B cell (primary cell): ENCODE measurements around the gene PAM16.

Source experiments
- CTCF ChIP-seq: fragments of 200-600 bp; IDR thresholded peaks from one replicate; pipeline ENCODE4 v1.8.0; 2022; ENCODE audit warnings: antibody characterized with exemption, mild to moderate bottlenecking
- EZH2 ChIP-seq: IDR thresholded peaks from 2 replicates; pipeline ENCODE4 v1.6.1; 2012; ENCODE audit warnings: borderline replicate concordance, low read depth, mild to moderate bottlenecking, moderate library complexity, low read length; ENCODE audit not compliant: insufficient read depth, poor library complexity, severe bottlenecking

- TF ChIP-seq CTCF (no peak), EZH2 (no peak)
Observed at GRCh38 chr16:4388271-4389021, 37.3 kb upstream of the PAM16 start.
